NCI-H82 treated with DMSO at 0.1 percent for 48 hours (cell line): Measurements from ENCODE around the gene CHST15.

Experiments
- DNase-seq: peaks from one replicate; lab custom pipeline; 2025; ENCODE audit not compliant: unreplicated experiment; lab: John Stamatoyannopoulos, UW

The CHST15 gene

DNA sequence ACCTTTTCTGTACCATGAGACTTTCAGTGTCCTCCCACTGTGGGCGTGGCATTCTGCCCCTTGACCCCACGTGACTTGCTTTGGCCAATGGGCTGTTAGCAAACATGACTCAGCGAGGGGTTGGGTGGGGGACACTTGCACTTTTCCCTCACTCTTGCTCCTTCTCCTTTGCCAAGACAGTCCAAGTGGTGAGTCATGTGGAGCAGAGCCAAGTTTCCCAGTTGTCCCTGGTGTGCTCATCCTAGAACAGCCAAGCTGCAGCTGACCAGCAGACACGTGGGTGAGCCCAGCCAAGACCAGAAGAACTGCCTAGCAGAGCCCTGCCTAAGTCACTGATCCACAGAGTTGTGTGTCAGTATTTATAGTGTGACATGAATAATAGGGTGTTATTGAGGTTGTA is 119.0 kb downstream of the CHST15 start:
- DNase-seq, result no peak

GRCh38 chr10:123972481-123973401 is 120.7 kb downstream of the CHST15 start:
- DNase-seq, result no peak

- no peak for DNase-seq
Observed at GRCh38 chr10:123970927-123971286, 122.5 kb downstream of the CHST15 start.

- DNase-seq, result no peak
Observed at GRCh38 chr10:123970207-123970926, 123.0 kb downstream of the CHST15 start.

GRCh38 chr10:123967626-123968243 is 125.7 kb downstream of the CHST15 start:
- DNase-seq, result peak; percentile 5

GRCh38 chr10:123966896-123967231 is 126.5 kb downstream of the CHST15 start:
- DNase-seq, result no peak

DNA sequence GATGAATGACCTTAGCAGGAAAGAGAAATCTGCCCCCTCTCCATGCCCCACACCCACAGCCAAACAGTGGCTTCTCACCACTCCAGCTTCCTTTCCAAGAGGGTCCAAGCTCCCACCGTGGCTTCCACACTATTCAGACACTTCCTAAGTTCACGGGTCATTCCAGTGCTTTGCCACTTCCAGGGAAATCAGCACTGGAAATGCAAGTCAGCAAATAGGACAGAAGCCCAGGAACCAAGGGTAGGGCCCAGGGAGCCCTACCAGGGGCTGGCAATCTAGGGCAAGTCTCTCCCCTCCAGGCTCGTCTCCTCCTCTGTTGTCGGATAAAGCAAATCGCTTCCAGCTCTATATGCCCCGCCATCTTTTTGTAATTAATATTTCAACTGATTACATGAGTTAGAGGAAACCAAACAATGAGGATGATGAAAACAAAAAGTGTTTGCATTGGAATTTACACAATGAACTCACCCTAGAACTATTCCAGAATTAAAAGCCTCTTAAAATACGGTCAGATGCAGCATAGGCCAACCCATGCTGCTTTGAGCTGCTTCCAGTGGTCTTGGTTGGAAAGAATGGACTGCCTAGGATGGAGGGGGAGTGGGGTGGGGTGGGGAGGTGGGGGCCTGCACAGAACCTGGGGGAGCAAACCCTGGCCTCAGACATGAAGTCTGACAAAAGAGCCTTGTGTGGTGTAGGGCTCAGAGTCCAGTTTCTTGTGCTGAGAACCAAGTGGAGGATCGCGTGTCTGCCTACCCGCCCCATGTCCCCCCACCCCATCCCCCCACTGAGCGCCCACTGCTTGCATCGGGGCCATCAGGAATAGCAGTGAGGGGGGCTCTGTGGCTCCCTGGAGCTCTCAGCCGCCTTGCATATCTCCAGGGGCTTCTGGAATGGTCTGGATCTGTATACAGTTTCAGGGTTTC is 127.2 kb downstream of the CHST15 start:
- no peak for DNase-seq

DNA sequence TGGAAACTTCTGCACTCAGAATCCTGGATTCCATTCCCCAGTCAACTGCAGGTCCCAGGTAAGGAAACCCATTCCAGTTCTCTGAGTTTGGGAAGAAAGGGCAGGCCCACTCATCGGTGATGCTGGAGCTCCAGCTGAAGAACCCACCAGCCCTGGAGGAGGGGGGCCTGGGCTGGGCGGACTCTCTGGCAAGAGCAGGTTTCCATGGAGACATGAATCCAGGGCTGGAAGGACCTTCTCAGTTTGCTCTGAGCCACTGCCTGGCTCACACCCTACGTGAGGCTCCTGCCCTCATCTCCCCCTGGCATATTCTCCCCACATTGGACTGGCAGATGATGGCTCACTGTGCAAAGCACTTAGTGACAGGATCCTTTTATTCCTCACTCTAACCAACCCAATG is 128.4 kb downstream of the CHST15 start:
- no peak for DNase-seq

GRCh38 chr10:123962756-123963530 is 130.5 kb downstream of the CHST15 start:
- DNase-seq, result no peak

DNA sequence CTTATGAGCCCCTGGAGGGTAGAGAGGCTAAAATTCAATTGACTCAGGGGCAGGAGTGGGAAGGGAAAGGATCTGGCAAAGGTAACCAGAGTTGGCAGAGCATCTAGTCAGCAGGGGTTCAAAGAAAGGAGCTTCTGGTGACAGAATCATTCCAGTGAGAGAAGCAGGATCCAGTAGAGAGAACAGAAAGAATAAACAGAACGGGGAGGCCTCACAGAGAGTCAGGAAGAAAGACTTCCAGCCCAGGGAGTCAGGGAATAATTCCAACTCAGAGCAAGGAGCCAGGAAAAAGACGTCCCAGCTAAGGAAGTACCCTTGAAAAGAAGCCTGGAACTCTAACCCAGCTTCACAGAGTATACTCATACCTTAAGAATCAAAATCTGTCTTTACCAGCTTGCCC is 135.2 kb downstream of the CHST15 start:
- DNase-seq, result no peak
